Natural killer cell treated with Interleukin-12 subunit alpha and Interleukin-12 subunit beta and Interleukin-15 and Interleukin-18, amount 100 ng/mL, for 72 hours (primary cell): ENCODE data around the gene PDE4D. TPM values are rescaled to one million over a fixed set of nuclear protein-coding genes. Genes with fewer than 3 reads are reported as not detected.

ENCODE experiments used
- ATAC-seq, 2 donors: fragments of 150-1000 bp; cut with Tn5 transposase in 1 of 2; sonication (Bioruptor Pico), chemical (Tn5 transposase) in 1 of 2; 2 replicates each; pipeline ENCODE4 v1.10.0; 2021
- DNase-seq: peaks from one replicate; pipeline ENCODE4 v3.0.0; 2022; ENCODE audit warnings: low spot score
- H3K27ac Mint-ChIP-seq, 2 donors: 1 replicate in 1 of 2; 2 replicates in 1 of 2; pipeline ENCODE4 v1.8.0; 2022; ENCODE audit warnings: mixed read lengths in 2 of 2, mild to moderate bottlenecking in 1 of 2, moderate library complexity in 1 of 2
- H3K27me3 Mint-ChIP-seq, 2 donors: 1 replicate in 1 of 2; 2 replicates in 1 of 2; pipeline ENCODE4 v1.8.0; 2022; ENCODE audit warnings: mixed read lengths in 2 of 2
- H3K36me3 Mint-ChIP-seq: one replicate; pipeline ENCODE4 v1.8.0; 2022; ENCODE audit warnings: mixed read lengths
- H3K4me1 Mint-ChIP-seq, 2 donors: 1 replicate in 1 of 2; 2 replicates in 1 of 2; pipeline ENCODE4 v1.8.0; 2022; ENCODE audit warnings: low read depth in 2 of 2, mixed read lengths in 2 of 2, mild to moderate bottlenecking in 1 of 2
- H3K4me3 Mint-ChIP-seq: one replicate; pipeline ENCODE4 v1.8.0; 2022; ENCODE audit warnings: mixed read lengths
- H3K9me3 Mint-ChIP-seq: 2 replicates; pipeline ENCODE4 v1.8.0; 2022; ENCODE audit warnings: mixed read lengths
- total RNA-seq, 2 donors: library from RNA; stranded (reverse); gene quantifications; one replicate each; pipeline ENCODE4 v1.2.3, GENCODE V29; 2022

Gene PDE4D
- total RNA-seq, 2 donors from 2014 or later: 55.0 to 80.5 TPM

GRCh38 chr5:59864718-59865117 is 28.8 kb downstream of the PDE4D start:
- ATAC-seq (no peak), DNase-seq (no peak)
- no peak overlapping the region for H3K4me3 Mint-ChIP-seq
- H3K9me3 Mint-ChIP-seq: no peaks in the 10 kb centered on the region
- H3K4me1 Mint-ChIP-seq: no peaks in the 10 kb centered on the region
- H3K27me3 Mint-ChIP-seq: peaks cover 0 to 2% of the 10 kb centered on the region in 2 donors
- H3K27ac Mint-ChIP-seq: no peak overlapping the region
- no peaks in the 10 kb centered on the region for H3K36me3 Mint-ChIP-seq

DNA sequence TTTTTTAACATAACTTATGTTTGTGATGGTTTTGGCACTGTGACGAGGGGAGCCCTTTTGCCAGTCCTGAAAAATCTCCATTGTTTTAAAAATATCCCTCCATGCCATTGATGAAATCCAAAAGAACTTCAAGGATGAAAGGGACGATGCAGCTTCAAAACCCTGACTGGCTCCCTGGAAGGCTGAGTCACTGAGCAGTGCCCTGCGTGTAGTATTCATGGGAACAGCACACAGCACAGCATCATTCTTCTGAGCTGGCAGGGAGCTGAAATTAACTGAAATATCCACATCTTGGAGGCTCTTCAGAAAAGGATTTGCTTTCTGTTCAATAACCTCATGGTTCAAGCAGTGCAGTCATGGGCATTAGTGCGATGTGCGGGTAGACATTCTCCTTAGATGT is 29.7 kb downstream of the PDE4D start:
- Mint-ChIP-seq H3K36me3 (no peaks in the 10 kb centered on the region), H3K4me3 (no peak overlapping the region), H3K27ac (no peak overlapping the region), H3K27me3 (peaks cover 0 to 4% of the 10 kb centered on the region in 2 donors), H3K4me1 (no peaks in the 10 kb centered on the region), H3K9me3 (no peaks in the 10 kb centered on the region)
- no peak for ATAC-seq
- no peak for DNase-seq

- Mint-ChIP-seq H3K9me3 (peaks cover 3% of the 10 kb centered on the region), H3K4me3 (no peak overlapping the region), H3K27me3 (peaks cover 0 to 6% of the 10 kb centered on the region in 2 donors), H3K36me3 (no peaks in the 10 kb centered on the region), H3K27ac (no peak overlapping the region), H3K4me1 (no peaks in the 10 kb centered on the region)
- no peak for ATAC-seq
- no peak for DNase-seq
Measured at GRCh38 chr5:59856358-59856757, 37.2 kb downstream of the PDE4D start.

DNA sequence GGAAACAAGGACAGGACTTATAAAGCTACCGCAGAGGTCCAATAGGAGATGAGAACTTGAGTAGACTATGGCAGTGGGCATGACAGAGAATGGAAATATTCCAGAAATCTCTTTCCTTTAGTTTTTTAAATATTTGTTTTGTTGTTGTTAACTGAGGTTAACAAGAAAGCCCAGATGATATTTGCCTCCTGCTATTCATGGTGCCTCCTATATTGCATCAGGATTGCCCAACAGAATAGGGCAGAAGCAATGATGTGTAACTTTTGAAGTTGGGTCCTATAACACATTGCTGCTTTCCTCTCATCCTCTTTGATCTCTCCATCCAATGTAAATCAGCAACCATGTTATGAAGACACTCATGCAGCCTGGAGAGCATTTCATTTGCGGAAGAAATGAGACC is 42.8 kb downstream of the PDE4D start:
- H3K4me3 Mint-ChIP-seq: no peak overlapping the region
- no peak overlapping the region for H3K27ac Mint-ChIP-seq
- no peaks in the 10 kb centered on the region for H3K4me1 Mint-ChIP-seq
- H3K9me3 Mint-ChIP-seq: peaks cover 3% of the 10 kb centered on the region
- DNase-seq: no peak
- H3K27me3 Mint-ChIP-seq: peaks cover 2 to 6% of the 10 kb centered on the region in 2 donors
- H3K36me3 Mint-ChIP-seq: no peaks in the 10 kb centered on the region
- ATAC-seq: no peak

DNA sequence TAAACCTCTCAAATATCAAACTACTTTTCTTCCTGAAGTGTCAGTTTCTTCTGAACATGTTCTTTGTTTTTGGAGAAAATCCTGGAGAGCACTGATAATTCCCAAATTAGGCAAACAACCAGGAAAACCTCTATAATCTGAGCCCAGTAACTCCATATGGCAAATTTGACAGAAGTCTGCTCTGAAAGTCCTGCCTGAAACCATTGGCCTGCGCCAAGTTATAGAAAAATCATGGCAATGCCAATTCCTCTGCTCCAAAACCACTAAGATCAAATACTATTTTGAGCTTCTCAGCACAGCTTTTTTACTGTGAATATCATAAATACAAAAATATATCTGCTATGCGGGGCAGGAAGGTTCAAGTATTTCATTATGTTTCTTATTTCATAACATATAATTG is 45.9 kb downstream of the PDE4D start:
- Mint-ChIP-seq H3K36me3 (no peaks in the 10 kb centered on the region), H3K9me3 (peaks cover 3% of the 10 kb centered on the region), H3K4me1 (no peaks in the 10 kb centered on the region), H3K27me3 (peaks cover 2 to 6% of the 10 kb centered on the region in 2 donors), H3K4me3 (no peak overlapping the region), H3K27ac (no peak overlapping the region)
- ATAC-seq (no peak), DNase-seq (no peak)

DNA sequence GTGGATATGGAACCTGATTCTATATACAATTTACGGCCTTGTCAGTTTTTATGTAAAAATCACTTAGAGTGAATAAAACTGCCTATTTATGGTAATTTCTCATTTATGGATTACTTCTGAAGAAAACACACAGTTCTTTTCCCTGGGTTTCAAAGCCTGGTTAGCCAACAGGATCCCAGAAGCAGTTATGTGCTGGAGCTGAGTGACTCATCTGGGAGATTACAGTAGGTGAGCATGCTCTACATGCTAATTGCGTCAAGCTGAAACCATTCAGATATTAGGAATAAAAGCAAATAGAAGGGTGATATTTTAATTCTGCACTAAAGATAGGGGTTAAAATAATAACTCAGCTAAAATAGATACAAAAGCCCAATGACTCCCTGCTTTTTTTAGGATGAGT is 47.8 kb downstream of the PDE4D start:
- Mint-ChIP-seq H3K36me3 (no peaks in the 10 kb centered on the region), H3K27me3 (peaks cover 7 to 16% of the 10 kb centered on the region in 2 donors), H3K27ac (no peak overlapping the region), H3K9me3 (no peaks in the 10 kb centered on the region), H3K4me3 (no peak overlapping the region), H3K4me1 (no peaks in the 10 kb centered on the region)
- ATAC-seq (no peak), DNase-seq (no peak)

DNA sequence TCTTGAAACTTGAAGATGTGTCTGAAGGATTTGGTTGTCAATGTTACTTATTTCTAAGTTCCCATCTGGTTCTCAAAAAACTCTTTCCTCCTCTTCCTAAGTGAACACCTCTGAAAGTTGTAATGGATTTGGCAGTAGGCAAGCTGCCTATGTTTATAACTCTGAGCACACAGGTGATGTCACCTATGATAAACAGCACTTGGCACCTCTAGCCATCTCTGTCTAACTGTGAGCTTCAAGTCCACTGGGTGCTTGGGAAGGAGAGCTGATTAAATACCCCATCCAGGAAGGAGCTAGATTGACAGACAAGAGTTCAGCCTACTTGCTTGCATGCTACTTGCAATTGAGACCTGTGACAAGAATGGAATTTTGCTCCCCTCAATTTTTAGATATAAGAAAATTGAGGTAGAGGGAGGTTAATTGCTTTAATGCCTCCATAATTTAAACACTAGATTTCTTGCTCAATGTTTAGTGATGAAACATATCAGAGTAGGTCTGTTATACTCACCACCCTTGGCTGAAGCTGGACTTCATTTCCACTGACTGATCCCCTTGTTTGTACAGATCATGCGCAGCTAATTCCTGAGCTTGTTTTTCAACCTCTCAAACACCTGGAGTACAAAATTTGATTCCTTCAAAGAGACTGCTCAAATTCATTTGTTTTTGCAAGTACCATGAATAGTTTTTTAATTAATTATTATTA is 49.9 kb downstream of the PDE4D start:
- H3K36me3 Mint-ChIP-seq: no peaks in the 10 kb centered on the region
- H3K4me3 Mint-ChIP-seq: no peak overlapping the region
- no peaks in the 10 kb centered on the region for H3K4me1 Mint-ChIP-seq
- no peak for ATAC-seq
- no peak overlapping the region for H3K27ac Mint-ChIP-seq
- H3K9me3 Mint-ChIP-seq: no peaks in the 10 kb centered on the region
- DNase-seq: no peak
- peaks cover 7 to 28% of the 10 kb centered on the region in 2 donors for H3K27me3 Mint-ChIP-seq

- no peak overlapping the region for H3K4me3 Mint-ChIP-seq
- ATAC-seq: no peak
- H3K27ac Mint-ChIP-seq: no peak overlapping the region
Measured at GRCh38 chr5:59842999-59843398, 50.5 kb downstream of the PDE4D start.

GRCh38 chr5:59840200-59840601 is 53.3 kb downstream of the PDE4D start:
- no peak for DNase-seq
- Mint-ChIP-seq H3K27ac (no peak overlapping the region), H3K36me3 (no peaks in the 10 kb centered on the region), H3K27me3 (peaks cover 11 to 32% of the 10 kb centered on the region in 2 donors), H3K9me3 (no peaks in the 10 kb centered on the region), H3K4me1 (no peaks in the 10 kb centered on the region), H3K4me3 (no peak overlapping the region)
- no peak for ATAC-seq

More at GRCh38 chr5:59842999-59843398, 50.5 kb downstream of the PDE4D start:
- peaks cover 7 to 25% of the 10 kb centered on the region in 2 donors for H3K27me3 Mint-ChIP-seq
- no peaks in the 10 kb centered on the region for H3K4me1 Mint-ChIP-seq
- no peak for DNase-seq
- H3K9me3 Mint-ChIP-seq: no peaks in the 10 kb centered on the region
- H3K36me3 Mint-ChIP-seq: no peaks in the 10 kb centered on the region

DNA sequence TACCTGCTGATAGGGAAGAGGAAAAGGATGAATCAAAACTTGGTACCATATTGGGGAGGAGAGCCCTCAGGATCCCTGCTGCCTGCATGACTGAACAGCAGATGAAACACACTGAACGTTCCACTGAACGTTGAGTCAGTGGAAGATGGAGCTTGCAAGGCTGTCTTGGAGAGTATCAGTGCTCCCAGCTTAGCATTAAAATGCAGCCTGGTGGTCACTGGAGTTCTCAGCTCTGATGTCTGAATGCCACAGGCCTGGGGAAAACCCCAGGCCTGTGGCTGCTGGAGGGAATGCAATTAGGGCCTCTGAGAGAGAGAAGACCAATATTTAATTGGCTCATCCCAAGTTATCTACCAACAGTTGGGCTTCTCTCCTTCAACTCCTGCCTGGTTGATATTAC is 54.5 kb downstream of the PDE4D start:
- Mint-ChIP-seq H3K27me3 (peaks cover 11 to 32% of the 10 kb centered on the region in 2 donors), H3K27ac (no peak overlapping the region), H3K4me3 (no peak overlapping the region), H3K4me1 (no peaks in the 10 kb centered on the region), H3K9me3 (no peaks in the 10 kb centered on the region), H3K36me3 (no peaks in the 10 kb centered on the region)
- DNase-seq: no peak
- no peak for ATAC-seq

GRCh38 chr5:59838067-59838466 is 55.5 kb downstream of the PDE4D start:
- Mint-ChIP-seq H3K36me3 (no peaks in the 10 kb centered on the region), H3K4me1 (no peaks in the 10 kb centered on the region), H3K9me3 (no peaks in the 10 kb centered on the region), H3K27ac (no peak overlapping the region), H3K27me3 (peaks cover 14 to 32% of the 10 kb centered on the region in 2 donors), H3K4me3 (no peak overlapping the region)
- DNase-seq (no peak), ATAC-seq (no peak)

GRCh38 chr5:59837071-59837470 is 56.5 kb downstream of the PDE4D start:
- Mint-ChIP-seq H3K36me3 (no peaks in the 10 kb centered on the region), H3K27me3 (peaks cover 20 to 42% of the 10 kb centered on the region in 2 donors), H3K4me3 (no peak overlapping the region), H3K4me1 (no peaks in the 10 kb centered on the region), H3K27ac (no peak overlapping the region), H3K9me3 (no peaks in the 10 kb centered on the region)
- ATAC-seq: no peak
- DNase-seq: no peak

GRCh38 chr5:59835800-59836199 is 57.7 kb downstream of the PDE4D start:
- H3K9me3 Mint-ChIP-seq: no peaks in the 10 kb centered on the region
- H3K4me1 Mint-ChIP-seq: no peaks in the 10 kb centered on the region
- DNase-seq: no peak
- peaks cover 16 to 40% of the 10 kb centered on the region in 2 donors for H3K27me3 Mint-ChIP-seq
- no peak for ATAC-seq
- no peaks in the 10 kb centered on the region for H3K36me3 Mint-ChIP-seq
- H3K4me3 Mint-ChIP-seq: no peak overlapping the region
- no peak overlapping the region for H3K27ac Mint-ChIP-seq

DNA sequence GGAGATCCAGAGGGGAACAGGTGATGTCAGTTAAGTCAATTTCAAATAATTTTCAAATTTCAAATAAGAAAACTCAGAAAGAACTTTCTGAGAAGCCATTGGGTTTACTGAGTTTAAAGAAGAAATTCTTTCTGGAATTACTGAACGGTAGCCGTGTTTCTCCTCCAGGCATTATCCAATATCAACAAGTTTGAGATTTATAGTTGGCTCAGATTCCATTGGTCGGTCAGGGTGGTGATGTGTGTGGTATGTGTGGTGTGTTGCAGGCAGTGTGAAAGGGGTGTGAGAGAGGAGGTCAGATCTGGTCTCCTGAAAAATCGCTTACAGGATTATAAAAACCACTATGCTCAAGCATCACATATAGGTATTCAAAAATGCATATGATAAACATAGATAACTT is 60.1 kb downstream of the PDE4D start:
- H3K4me1 Mint-ChIP-seq: no peaks in the 10 kb centered on the region
- no peak for ATAC-seq
- H3K36me3 Mint-ChIP-seq: no peaks in the 10 kb centered on the region
- H3K27ac Mint-ChIP-seq: no peak overlapping the region
- no peaks in the 10 kb centered on the region for H3K9me3 Mint-ChIP-seq
- no peak overlapping the region for H3K4me3 Mint-ChIP-seq
- DNase-seq: no peak
- peaks cover 16 to 25% of the 10 kb centered on the region in 2 donors for H3K27me3 Mint-ChIP-seq
